Stimulated activated CD4-positive, alpha-beta T cell treated with anti-CD3 and anti-CD28 coated beads, Interleukin-4, amount 100 ng/mL, for 1 hour (primary cell): ENCODE results near the gene TBL2.
A peak's percentile ranks its signal among the peaks of the same experiment; 100 is the strongest.
"Not testable (repeated sequence)": the region's sequence is repeated elsewhere in the genome, so short reads cannot be mapped to it uniquely, and the experiment has no call there.

Experiments
- DNase-seq: peaks from one replicate; pipeline ENCODE4 v3.0.0-alpha.2; 2020

Gene TBL2

GRCh38 chr7:73606801-73607691 is 28.7 kb upstream of the TBL2 start:
- DNase-seq: peak; percentile 75

- no peak for DNase-seq
Observed at GRCh38 chr7:73605601-73606220, 27.3 kb upstream of the TBL2 start.

- no peak for DNase-seq
Observed at GRCh38 chr7:73602721-73603651, 24.6 kb upstream of the TBL2 start.

DNA sequence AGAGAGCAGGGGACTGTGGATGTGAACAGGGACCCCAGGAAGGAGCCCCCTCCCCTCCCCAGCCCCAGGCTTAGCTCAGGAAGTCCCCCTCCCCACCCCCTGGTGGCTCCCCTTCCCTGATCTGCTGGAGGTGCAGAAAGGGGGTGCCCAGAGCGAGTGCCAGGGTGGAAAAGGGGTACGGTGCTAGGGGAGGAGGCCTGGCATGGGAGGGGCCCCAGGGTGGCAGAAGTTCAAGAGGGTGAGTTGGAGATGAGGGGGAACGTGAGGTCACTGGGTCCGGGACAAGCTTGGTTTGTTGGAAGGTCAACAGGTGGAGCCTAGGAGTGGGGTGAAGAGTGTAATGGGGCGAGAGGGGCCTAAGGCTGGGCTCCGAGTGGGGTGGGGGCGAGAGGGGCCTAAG is 21.5 kb upstream of the TBL2 start:
- no peak for DNase-seq

DNA sequence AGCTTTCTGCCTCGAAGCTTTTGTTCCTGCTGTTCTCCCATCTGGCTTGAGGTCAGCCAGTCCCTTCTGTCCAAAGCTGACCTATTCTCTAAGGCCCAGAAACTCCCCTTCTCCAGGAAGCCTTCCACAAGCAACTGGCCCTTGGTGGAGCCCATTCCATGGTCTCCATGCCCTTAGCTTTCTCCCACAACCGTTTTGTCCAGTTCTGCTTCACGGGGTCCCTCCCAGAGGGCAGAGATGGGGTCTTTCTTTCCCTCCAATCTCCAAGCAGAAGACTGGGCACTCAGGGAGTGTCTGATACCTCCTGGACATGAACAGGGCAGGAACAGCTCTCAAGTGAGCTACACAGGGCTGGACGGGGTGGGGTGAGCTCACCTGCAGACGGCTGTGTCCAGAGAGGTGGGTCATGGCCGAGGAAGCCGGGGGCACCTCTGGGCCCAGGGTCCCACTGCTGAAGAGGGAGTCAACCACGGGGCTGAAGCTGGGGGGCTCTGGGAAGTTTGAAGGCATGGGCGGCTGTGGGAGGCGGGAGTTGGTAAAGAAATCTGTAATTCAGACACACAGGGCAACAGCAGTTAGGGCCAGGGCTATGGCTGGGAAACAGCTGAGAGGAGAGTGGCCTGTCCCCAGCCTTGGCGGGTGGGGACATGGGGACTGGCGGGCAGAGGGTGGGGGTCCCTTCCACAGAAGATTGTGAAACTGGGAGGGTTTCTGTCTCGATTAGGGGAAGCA is 20.9 kb upstream of the TBL2 start:
- no peak for DNase-seq

DNA sequence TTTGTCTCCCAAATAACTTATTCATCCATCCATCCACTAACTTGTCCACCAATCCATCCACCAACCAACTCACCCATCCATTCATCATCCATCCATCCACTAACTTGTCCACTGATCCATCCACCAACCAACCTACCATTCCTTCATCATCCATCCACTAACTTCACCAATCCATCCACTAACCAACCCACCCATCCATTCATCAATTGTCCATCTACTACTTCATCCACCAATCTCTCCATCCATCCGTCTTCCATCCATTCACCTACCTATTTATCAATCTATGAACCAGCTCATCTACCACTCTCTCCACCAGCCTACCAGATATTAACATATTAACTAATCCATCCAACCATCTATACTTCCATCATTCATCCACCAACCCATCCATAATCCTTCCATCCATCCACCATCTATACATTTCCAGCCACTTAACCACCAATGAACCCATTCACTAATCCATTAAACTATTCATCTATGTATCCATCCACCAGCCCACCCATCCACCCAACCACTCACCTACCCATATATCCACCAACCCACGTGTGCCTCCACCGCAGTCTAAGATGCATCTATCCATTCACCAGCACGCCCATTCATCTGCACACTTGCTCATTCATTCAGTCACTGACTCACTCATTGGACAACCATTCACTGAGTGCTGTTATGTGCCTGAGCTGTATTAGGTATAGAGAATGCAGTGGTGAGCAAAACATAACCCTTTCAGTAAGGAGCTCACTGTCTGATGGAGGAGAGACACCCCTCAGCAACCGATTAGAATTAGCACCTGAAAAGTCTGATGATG is 19.8 kb upstream of the TBL2 start:
- DNase-seq: no peak

GRCh38 chr7:73596191-73597065 is 18.0 kb upstream of the TBL2 start:
- DNase-seq: no peak

- DNase-seq: no peak
Observed at GRCh38 chr7:73595358-73595757, 17.0 kb upstream of the TBL2 start.

- DNase-seq: no peak
Observed at GRCh38 chr7:73593207-73594045, 15.0 kb upstream of the TBL2 start.

DNA sequence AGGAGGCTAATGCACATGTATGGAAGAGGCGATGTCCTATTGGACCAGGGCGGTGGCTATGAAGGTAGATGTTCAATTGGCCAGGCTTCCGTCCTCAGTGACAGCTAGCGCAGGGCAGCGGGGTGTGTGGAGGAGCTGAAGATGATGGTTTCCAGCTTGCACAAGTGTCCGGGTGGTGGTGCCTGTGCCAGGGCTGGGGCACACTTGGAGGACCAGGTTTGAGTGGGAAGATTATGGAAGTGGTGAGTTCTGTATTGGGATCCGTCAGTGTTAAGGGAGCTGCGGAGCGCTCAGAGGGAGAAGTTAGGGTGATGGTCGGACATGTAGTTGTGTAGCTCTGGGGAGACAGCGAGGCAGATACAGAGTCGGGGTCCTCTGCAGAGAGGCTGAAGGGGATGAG is 8.5 kb upstream of the TBL2 start:
- DNase-seq: no peak

DNA sequence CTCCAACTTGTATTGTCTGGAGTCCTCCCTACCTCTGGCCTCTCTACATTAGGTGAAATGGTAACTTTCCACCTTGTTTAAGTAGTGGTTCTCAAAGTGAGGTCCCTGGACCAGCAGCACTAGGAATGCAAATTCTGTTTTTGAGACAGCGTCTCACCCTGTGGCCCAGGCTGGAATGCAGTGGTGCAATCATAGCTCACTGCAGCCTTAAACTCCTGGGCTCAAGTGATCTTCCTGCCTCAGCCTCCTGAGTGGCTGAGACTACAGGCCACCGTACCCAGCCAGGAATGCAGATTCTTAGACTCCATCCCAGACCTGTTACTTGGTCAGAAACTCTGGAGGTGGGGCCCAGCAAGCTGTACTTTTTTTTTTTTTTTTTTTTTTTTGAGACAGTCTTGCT is 6.8 kb upstream of the TBL2 start:
- no peak for DNase-seq

GRCh38 chr7:73582664-73583202 is 4.4 kb upstream of the TBL2 start:
- no peak for DNase-seq

- not testable (repeated sequence) for DNase-seq
Observed at GRCh38 chr7:73581006-73581405, 2.6 kb upstream of the TBL2 start.

DNA sequence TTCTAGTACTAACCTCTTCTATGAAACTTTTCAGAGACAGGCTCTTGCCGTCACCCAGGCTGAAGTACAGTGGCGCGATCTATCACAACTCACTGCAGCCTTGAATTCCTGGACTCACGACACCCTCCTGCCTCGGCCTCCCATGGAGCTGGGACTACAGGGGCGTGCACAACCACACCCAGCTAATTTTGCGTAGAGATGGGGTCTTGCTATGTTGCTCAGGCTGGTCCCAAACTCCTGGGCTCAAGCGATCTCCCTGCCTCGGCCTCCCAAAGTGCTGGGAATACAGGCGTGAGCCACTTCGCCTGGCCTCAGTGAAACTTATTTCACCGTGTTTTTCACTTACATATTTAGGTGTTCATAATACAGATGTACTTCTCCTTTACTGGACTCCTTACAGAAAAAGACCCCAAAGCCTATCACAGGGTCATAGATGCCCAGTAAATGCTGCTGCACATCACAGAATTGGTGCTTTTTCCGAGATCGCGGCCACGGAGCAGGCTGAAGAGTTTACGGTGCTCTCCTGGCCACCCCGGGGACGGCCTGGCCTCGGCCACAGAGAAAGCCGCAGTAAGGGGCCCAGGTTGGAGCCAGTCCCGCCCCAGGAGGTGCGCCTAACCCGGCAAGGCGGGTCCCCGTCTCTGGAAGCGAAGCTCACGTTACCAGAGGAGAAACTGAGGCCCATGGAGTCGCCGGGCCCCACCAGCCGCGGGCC is 595 bp downstream of the TBL2 start:
- DNase-seq: no peak

DNA sequence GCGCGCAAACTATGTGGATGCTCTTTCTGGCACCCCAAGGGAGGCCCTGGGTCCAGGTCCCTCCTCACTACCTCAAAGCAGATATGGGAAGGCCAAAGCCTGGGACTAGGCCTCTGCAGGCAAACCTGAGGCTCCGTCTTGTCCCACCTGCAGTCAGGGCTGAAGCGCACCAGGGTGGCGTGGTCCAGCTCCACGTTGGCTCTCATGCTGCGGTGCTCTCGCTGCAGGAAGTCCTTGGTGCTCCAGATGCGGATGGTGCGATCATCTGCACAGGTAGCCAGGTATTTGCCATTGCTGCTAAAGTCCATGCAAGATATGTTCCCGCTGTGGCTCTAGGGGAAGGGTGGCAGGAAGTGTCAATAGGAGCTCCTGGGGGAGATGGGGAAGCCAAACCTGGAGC is 4.6 kb downstream of the TBL2 start:
- DNase-seq: no peak

DNA sequence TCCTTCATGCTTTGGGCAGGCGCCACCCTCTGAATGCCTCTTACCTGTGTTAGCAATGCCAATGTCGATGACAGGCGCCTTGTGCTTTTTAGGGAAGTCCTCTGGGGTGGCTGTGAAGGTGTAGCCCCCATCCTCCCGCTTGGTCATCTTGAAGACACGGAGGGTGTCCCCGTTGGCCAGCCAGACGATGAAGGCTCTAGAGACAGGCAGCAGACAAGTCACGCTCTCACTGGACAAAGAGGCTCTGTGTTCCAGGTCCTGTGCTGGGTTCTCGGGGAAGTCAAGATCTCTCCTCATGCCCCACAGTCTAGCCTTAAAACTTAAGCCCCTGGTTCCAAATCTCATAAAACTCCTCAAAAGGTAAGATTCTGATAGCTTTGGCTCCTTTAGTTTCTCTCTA is 5.1 kb downstream of the TBL2 start:
- no peak for DNase-seq

- DNase-seq: no peak
Observed at GRCh38 chr7:73572767-73573186, 5.6 kb downstream of the TBL2 start.

DNA sequence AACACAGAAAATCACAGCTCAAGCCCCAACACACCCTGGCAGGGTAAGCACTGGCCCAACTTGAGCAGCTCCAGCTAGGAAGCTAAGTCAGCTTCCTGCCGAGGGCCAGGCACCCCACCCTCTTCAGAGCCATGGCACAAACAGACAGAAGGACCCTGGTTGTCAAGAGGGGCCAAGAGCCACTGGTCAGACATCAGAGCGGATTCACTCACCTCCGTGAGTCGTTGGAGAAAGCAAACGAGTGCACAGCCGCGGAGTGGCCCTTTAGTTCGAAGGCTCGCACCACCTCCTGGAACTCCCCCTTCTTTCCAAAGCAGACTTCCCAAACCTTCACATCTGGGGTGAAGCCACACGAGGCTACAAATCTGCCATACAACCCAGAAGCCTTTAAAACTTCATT is 7.4 kb downstream of the TBL2 start:
- no peak for DNase-seq

- no peak for DNase-seq
Observed at GRCh38 chr7:73570521-73570920, 7.9 kb downstream of the TBL2 start.
